Stimulated activated effector memory CD8-positive, alpha-beta T cell treated with anti-CD3 and anti-CD28 coated beads, Interleukin-12 subunit alpha, Interleukin-12 subunit beta, amount 100 ng/mL, for 72 hours (primary cell): ENCODE measurements around the gene PRPF40B.
A peak's percentile ranks its signal among the peaks of the same experiment; 100 is the strongest.

Experiments used
- ATAC-seq: fragments of 150-1000 bp; cut with Tn5 transposase; 2 replicates; pipeline ENCODE4 v1.10.0; 2021
- DNase-seq, 2 donors: peaks; one replicate each; pipeline ENCODE4 v3.0.0; 2021 to 2022; ENCODE audit warnings: low spot score in 2 of 2
- H3K27ac Mint-ChIP-seq: one replicate; pipeline ENCODE4 v1.8.0; 2022; ENCODE audit warnings: mild to moderate bottlenecking, mixed read lengths
- H3K36me3 Mint-ChIP-seq: one replicate; pipeline ENCODE4 v1.8.0; 2022; ENCODE audit warnings: mild to moderate bottlenecking, mixed read lengths
- H3K4me1 Mint-ChIP-seq: one replicate; pipeline ENCODE4 v1.8.0; 2022; ENCODE audit warnings: mixed read lengths
- H3K4me3 Mint-ChIP-seq: one replicate; pipeline ENCODE4 v1.8.0; 2022; ENCODE audit warnings: mild to moderate bottlenecking, mixed read lengths
- H3K9me3 Mint-ChIP-seq: one replicate; pipeline ENCODE4 v1.8.0; 2022; ENCODE audit warnings: mixed read lengths

PRPF40B gene

DNA sequence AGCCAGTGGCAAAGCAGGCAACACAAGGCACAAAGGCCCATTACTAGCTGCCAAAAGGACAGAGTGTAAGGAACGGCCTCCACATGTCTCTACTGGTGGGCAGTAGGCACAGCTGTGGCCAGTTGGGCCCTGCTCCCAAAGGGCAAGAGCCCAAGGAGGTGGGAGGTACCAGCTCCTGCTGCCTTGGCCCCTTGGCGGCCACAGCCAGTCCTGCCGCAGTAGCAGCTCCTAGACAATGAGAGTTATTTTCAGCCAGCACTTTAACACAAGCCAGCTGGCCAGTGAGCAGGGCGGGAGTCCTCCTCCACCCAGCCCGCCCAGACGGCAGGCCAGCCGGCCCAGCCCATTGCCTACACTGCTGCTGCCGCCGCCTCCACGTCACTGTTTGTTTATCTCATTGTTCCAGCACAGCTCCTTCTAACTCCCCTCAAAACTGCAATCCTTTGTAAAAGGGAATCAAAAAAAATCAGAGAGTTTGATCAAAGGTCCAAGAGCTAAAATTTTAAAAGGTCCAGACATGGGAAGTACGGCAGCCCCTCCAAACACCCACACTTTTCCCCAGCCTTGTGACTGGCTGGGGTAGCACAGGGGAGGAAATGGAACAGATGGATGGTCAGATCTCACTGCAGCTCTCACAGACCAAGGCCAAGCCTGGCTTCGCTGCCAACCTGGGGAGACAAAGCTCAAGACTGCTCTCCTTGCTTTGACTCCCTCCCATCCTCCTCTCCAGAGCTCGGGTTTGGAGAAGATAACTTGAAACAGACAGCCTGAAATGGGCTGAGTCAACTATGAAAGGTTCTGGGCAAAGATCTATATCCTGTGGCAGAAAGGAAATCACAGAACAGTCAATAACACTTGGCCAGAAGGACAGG, 50.3 kb downstream of the PRPF40B start:
- ATAC-seq (peak; percentile 59), DNase-seq (no peak)
- Mint-ChIP-seq H3K36me3 (peaks cover 7% of the 10 kb centered on the region), H3K27ac (peak overlapping the region; percentile 96), H3K4me3 (peak overlapping the region; percentile 10), H3K9me3 (no peaks in the 10 kb centered on the region), H3K4me1 (peaks cover 82% of the 10 kb centered on the region)

DNA sequence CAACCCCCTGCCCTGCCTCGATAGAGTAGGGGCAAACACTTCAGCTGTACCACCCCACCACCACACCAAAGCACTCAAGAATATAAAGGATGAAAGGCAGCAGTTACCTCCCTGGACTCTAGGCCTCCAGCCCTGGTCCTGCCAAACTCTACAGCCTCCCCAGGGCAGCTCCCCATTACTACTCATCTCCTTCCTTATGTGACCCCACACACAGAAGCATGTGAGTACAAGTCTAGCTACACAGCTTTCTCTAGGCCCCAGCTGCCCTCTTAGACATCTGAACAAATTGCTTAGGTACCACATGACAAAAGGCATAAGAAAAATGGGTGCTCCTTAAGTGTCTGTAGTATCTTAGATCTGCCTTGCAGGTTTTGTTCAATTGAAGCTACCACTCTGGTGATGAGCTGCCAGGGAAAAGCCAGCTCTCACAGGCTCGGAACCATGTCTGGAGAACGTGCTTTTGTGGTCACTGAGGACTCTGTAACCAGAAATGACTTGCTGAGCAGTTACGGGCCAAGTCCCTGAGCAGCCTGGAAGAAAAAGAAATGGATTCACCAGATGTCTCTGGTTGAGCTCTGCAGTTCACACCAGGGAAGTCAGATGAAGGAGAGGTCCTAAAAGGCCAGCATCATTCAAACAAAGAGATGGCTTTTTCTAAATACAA, 51.1 kb downstream of the PRPF40B start:
- peak; percentile 59 for ATAC-seq
- H3K9me3 Mint-ChIP-seq, result no peaks in the 10 kb centered on the region
- DNase-seq, result no peak
- peaks cover 7% of the 10 kb centered on the region for H3K36me3 Mint-ChIP-seq
- H3K27ac Mint-ChIP-seq, result peak overlapping the region; percentile 96
- H3K4me1 Mint-ChIP-seq, result peaks cover 78% of the 10 kb centered on the region
- peak overlapping the region; percentile 10 for H3K4me3 Mint-ChIP-seq

DNA sequence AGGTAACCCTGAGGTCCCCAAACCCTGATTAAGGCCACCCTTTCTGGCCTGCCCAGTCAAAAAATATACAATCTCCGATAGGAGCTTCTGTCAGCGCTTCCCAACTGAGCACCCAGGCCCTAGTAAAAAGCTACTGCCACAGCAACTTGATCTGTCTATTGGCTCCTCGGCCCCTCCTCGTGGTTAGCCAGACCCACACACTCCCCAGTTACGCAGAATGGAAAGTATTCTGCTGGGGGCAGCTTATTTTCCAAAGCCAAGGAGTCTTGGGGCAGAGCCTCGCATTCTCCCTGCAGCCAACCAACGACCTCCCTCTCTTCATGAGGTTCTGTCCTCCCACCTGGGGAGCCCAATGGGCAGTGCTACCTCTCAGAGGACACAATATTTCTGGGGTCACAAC, 51.8 kb downstream of the PRPF40B start:
- peaks cover 5% of the 10 kb centered on the region for H3K36me3 Mint-ChIP-seq
- H3K27ac Mint-ChIP-seq, result peak overlapping the region; percentile 30
- H3K9me3 Mint-ChIP-seq, result no peaks in the 10 kb centered on the region
- H3K4me3 Mint-ChIP-seq, result no peak overlapping the region
- ATAC-seq (no peak), DNase-seq (no peak)
- H3K4me1 Mint-ChIP-seq, result peaks cover 71% of the 10 kb centered on the region

DNA sequence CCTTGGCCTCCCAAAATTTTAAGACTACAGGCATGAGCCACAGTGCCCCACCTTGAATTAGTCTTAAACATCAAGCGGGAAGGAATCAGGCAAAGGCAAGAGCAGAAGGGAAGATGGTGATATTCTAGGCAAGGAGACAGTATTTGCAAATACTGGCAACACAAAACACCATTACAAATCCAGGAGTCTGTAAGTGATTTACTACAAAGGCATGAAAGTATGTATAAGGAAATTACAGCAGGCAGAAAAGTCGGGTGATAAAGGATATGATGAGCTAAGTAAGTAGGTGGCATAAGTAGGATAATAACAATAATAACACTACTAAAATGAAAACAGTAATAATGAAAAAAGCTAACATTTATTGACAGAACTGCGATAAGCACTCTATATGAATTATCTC, 55.4 kb downstream of the PRPF40B start:
- no peak overlapping the region for H3K4me3 Mint-ChIP-seq

DNA sequence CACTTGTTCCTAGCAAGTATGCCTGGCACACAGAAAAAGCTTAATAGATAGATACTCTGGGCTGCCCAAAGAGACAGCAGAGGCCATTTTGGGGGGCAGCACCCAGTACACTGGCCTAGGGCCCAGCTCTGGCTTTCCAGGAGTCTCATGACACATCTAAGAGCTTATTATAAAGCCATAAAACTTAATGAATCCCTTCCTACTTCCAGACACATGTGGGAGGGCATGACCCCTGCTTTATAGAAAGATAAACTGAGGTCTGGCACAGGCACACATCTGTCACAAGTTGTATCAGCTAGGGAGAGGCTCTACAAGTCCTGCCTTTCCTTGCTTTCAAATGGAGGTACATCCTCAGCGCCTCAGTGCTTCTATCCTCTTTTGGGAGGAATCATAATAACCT, 56.7 kb downstream of the PRPF40B start:
- Mint-ChIP-seq H3K36me3 (no peaks in the 10 kb centered on the region), H3K4me1 (peaks cover 46% of the 10 kb centered on the region), H3K4me3 (no peak overlapping the region), H3K9me3 (no peaks in the 10 kb centered on the region), H3K27ac (no peak overlapping the region)
- DNase-seq (no peak), ATAC-seq (no peak)

More for the DNA sequence above, 55.4 kb downstream of the PRPF40B start:
- Mint-ChIP-seq H3K36me3 (no peaks in the 10 kb centered on the region), H3K4me1 (peaks cover 51% of the 10 kb centered on the region), H3K9me3 (no peaks in the 10 kb centered on the region), H3K27ac (peak overlapping the region; percentile 7)
- ATAC-seq (no peak), DNase-seq (no peak)

DNA sequence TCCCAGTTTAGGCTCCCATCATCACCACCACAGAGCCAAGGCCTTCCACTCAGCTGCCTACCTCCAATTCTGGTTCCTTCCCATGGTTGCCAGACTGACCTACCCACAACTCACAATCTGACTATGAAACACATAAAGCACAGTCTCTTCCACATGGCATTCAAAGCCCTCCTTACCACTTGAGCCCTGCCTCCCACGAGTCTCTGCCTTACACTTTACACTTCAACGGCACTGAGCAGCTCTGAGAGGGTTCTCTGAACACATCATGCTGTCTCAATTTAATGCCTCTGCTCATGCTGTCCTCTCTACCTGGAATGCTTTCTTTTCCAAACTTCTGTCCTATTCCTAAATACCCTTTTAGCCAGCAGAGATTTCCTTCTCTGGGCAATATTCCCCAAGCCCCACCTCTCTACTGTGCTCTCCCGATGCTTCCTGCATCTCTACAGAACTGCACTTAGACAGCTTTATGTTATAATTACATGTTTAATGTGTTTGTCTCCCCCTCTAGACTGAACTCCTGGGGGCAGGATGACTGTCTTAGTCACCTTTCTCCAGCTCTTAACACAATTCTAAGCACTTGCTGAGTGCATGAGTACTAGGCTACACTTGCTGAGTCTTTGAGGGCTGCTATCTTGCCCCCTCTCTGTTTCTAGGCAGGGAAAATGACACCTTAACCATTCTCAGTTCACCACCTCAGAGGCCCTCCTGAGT, 60.4 kb downstream of the PRPF40B start:
- DNase-seq, result no peak
- Mint-ChIP-seq H3K27ac (peak overlapping the region; percentile 15), H3K4me1 (peaks cover 43% of the 10 kb centered on the region)

DNA sequence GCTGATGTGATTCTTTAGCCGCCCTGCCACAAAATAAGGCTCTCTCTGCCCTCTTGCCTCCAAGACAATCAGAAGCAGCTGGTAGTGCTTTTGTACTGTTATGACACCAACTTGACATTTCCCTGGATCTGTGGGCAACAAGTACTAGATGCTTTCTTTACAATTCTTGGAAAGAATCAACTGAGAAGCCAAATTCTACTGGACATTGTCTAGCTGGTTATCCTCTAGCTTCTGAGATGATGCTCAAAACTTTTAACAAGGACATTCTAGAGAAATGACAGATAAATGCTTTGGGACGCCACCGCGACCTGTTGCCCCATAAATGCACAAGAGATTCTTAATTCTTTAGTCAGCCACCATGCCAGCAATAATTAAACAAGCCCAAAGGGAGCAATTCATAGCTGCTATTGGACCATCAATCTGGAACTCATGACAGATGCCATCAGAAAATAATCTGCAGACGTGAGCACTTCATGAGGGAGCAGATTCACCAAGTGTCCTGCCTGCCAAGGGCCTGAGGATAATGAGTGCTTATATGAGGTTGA, 61.0 kb downstream of the PRPF40B start:
- H3K27ac Mint-ChIP-seq, result peak overlapping the region; percentile 15
- ATAC-seq (no peak), DNase-seq (no peak)
- H3K4me1 Mint-ChIP-seq, result peaks cover 47% of the 10 kb centered on the region
- no peaks in the 10 kb centered on the region for H3K9me3 Mint-ChIP-seq
- no peaks in the 10 kb centered on the region for H3K36me3 Mint-ChIP-seq
- H3K4me3 Mint-ChIP-seq, result no peak overlapping the region

More for the DNA sequence above, 60.4 kb downstream of the PRPF40B start:
- Mint-ChIP-seq H3K4me3 (no peak overlapping the region), H3K9me3 (no peaks in the 10 kb centered on the region), H3K36me3 (no peaks in the 10 kb centered on the region)
- ATAC-seq, result peak; percentile 74

DNA sequence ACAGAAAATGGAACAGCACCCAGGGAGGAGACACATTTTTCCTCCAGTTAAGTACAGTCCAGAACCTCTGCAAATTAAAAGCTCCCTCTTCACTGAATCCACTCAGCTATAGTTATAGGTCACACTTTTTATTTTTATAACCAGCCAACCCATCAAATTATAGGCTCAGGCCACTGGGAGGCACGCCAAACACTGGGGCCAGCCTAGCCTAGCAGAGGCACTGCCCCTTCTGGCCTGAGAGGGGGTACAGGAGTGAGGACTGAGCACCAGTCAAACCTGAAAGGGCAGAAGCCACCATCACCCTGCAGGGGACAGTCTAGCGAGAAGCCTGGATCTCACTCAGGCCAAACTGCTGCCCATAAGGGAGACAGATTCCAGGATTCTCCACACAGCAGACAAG, 64.6 kb downstream of the PRPF40B start:
- H3K4me3 Mint-ChIP-seq, result no peak overlapping the region
- H3K27ac Mint-ChIP-seq, result no peak overlapping the region
- H3K36me3 Mint-ChIP-seq, result no peaks in the 10 kb centered on the region
- no peak for DNase-seq
- no peak for ATAC-seq
- peaks cover 58% of the 10 kb centered on the region for H3K4me1 Mint-ChIP-seq
- H3K9me3 Mint-ChIP-seq, result no peaks in the 10 kb centered on the region

DNA sequence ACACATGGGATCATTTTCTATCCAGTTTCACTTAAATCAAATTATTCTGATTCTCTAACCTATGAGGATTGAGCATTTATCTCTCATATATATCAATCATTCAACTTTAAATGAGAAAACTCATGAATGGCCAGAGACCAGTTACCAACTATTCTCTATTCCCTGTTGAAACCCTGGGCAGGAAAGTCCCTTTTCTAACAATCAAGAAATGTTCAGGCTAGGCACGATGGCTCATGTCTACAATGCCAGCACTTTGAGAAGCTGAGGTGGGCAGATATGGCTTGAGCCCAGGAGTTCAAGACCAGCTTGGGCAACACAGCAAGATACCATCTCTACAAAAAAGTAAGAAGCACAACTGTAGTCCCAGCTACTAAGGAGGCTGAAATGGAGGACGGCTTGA, 65.9 kb downstream of the PRPF40B start:
- ATAC-seq (peak; percentile 32), DNase-seq (no peak)
- no peaks in the 10 kb centered on the region for H3K9me3 Mint-ChIP-seq
- H3K27ac Mint-ChIP-seq, result peak overlapping the region; percentile 13
- H3K36me3 Mint-ChIP-seq, result no peaks in the 10 kb centered on the region
- H3K4me1 Mint-ChIP-seq, result peaks cover 45% of the 10 kb centered on the region
- H3K4me3 Mint-ChIP-seq, result no peak overlapping the region

DNA sequence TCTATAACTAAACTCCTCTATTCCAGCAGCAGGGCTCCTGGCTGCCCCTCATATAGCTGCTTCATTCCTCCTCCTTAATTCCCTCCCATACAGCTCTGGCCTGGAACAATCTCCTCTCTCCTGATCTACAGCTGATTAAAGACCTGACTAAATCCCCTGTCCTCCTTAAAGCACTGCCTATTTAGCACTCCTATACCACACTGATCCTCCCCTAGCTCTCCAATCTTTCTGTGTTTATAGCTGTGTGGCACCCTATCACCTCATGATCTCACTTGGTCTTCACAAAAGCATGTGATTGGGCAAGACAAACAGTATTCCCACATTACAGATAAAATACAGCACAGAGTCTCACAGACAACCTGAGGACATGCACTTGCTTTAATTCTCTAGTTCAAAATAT, 66.4 kb downstream of the PRPF40B start:
- Mint-ChIP-seq H3K27ac (peak overlapping the region; percentile 13), H3K36me3 (no peaks in the 10 kb centered on the region), H3K9me3 (no peaks in the 10 kb centered on the region), H3K4me3 (no peak overlapping the region), H3K4me1 (peaks cover 42% of the 10 kb centered on the region)
- no peak for DNase-seq
- no peak for ATAC-seq

DNA sequence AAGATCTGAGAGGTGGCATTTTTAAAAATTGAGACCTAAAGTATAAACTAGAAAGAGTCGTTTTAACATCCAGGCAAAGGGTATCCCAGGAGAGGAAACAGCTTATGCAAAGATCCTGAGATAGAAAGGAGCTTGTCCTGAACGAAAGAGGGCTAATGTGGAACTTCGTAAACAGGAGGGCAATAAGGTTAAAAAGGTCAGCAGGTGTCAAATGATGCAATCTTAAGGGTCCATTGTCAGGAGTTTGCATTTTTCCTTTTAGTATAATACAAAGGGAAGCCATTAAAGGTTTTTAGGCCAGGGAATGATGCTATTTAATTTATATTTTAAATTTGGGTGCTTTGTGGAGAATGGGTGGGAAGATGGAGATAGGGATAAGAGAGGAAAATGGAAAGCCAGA, 69.5 kb downstream of the PRPF40B start:
- Mint-ChIP-seq H3K4me3 (no peak overlapping the region), H3K9me3 (no peaks in the 10 kb centered on the region), H3K4me1 (peaks cover 33% of the 10 kb centered on the region), H3K27ac (no peak overlapping the region), H3K36me3 (no peaks in the 10 kb centered on the region)
- DNase-seq (no peak), ATAC-seq (no peak)

DNA sequence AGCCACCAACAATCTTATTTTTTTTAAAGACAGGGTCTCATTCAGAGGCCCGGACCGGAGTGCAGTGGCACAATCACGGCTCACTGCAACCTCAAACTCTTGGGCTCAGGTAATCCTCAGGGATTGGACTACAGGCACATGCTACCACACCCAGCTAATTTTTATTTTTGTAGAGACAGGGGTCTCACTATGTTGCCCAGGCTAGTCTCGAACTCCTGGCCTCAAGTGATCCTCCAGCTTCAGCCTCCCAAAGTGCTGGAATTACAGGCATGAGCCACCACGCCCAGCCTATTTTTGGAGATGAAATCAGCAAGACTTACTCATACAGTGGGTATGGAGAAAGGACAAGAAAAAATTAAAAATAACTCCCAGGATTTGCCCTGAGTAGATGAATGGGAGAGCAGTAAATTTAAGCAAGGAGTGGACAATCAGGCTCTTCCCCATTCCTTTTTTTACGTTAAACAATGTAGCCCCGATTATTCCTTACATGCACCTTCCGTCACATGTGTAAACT, 70.6 kb downstream of the PRPF40B start:
- Mint-ChIP-seq H3K27ac (no peak overlapping the region), H3K9me3 (no peaks in the 10 kb centered on the region), H3K4me1 (peaks cover 35% of the 10 kb centered on the region), H3K4me3 (no peak overlapping the region), H3K36me3 (peaks cover 1% of the 10 kb centered on the region)
- ATAC-seq (no peak), DNase-seq (no peak)
